ENCODE data around the gene SFTA2.
"Not testable (repeated sequence)": the region's sequence is repeated elsewhere in the genome, so short reads cannot be mapped to it uniquely, and the experiment has no call there.

Gene SFTA2

DNA sequence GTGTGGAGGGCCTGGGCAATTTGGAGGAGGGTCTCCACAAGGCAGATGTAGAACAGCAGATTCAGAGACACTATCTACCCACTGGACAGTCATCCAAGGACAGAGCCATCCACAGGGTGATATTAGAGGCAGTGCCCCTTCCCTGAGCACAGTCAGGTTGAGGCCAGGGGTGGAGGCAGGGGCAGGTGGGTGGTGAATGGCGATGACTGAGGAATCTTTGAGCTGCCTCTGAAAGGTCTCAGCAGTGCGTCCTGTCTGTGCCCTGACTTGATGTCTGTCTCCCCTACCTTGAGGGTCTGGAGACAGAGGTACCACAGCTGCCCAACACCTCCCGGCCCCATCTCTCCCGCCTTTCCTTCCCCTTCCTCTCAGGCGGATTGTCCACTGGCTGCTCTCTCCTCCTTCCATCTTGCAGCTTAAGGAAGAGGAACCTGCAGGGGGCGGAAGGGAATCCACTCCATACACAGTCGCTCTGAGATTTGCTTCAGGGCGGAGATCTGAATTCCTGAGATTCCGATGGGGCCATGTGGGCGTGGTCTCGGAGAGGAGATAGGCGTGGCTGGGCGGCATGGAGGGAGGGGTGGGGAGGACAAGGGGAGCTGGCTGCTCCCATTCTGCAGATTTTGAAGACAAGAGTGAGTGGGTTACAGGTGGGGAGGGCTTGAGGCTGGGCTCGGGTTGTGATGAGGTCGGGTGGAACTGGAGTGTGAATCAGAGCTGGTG, 10.5 kb upstream of the SFTA2 start:
- DNase-seq: no peak

DNA sequence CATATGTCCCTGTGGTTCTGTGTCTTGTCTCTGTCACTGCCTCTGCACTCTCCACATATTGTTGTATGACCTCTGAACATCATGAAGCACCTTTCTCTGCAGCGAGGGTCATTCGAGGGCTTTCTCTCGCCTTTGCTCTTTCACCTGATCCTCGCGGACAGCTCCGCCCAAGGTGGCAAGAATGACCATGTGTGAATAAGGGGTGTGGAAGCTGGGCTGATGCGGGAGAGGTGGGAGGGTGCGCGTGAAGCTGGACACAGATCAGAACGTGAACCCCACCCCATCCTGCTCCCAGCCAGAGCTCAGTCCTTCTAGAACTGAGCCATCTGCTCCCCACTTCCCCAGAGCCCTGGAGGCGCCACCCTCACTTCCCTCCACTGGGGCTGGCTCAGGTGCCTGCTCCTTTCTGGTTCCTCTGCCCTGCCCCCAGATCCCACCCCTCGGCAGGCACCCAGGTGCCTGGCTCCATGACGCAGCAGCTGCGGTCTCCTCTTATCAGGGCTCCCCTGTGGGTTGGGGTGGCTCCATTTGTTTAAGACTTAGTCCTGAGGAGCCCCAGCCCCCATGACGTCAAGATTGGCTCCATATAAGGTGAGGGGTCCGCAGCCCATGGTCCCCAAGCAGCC, 8.5 kb upstream of the SFTA2 start, which contains the start of gene MUCL3:
TSS of gene MUCL3 (plus strand) at position 613 of the 626 bp plus-strand sequence. CDS start 27 bp downstream, outside the sequence.
- no peak for DNase-seq

DNA sequence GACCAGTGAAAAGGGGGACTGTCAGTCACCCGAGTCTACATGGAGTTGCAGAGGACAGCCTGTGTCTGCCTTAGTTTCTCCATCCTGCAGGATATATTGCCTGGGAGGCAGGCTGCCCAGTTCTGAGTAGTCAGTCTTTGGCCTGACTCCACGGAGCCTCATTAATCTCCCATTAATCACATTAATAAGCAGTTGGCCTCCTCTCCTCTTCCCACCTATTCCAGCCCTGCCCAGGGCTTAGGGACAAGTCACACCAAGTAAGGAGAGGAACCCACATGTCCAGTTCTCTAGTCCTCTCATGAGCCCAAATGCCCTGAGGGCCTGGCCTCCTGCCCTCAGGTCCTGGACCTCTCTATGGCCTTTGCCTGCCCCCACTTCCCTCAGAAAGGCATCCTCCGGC, 7.5 kb upstream of the SFTA2 start:
- no peak for DNase-seq

DNA sequence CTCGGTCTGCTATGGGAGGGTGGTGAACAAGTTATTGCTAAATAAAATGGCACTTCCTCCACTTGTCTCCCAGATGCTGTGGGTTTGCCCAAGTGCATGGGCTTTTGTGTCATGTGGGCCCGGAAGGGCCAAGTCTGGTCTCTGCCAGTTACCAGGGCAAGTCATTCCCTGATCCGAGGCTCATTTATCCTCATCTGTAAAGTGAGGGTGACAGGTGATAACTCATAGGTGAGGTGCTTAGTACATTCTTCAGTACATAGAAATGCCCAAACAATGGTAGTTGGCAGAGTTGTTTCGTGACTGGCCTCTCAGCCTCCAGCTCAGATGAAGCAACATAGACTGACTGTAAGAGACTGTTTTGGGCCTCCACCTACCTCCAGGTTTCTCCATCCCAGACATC, 6.8 kb upstream of the SFTA2 start:
- DNase-seq: no peak

DNA sequence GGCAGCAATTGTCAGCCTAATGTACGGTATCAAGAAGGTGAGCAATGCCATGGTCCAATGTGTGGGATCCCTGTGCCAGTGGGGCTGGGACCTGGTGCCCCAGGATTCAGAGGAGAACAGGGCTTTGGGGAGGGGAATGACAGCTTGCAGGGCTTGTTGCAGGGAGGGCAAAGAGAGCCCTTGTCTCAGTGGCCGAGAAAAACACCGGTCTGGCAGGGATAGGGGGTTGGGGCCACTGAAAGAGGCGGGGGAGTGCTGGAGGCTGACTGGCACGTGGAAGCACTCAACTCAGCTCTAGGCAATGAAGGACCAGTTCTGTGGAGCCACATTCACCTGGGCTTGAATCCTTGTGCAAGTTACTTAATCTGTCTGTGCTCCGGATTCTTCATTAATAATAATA, 5.3 kb upstream of the SFTA2 start:
- no peak for DNase-seq

DNA sequence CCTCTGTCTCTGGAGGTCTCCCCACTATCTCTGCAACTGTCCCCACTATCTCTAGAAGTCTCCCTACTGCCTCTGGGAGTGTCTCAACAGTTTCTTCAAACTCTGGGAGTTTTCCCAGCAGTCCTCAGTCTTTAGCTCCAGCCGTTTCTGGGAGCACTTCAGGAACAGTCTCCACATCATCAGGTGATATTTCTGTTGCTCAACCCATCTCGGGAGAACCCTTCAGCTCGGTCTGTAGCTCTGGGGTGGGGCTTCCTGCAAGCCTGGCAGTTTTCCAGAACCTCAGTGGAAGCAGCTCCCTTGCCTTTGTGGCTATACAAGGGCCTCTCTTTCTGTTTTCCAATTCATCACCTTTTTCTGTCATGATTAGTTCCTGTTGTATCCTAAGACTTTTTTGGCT, 3.0 kb upstream of the SFTA2 start:
- no peak for DNase-seq

DNA sequence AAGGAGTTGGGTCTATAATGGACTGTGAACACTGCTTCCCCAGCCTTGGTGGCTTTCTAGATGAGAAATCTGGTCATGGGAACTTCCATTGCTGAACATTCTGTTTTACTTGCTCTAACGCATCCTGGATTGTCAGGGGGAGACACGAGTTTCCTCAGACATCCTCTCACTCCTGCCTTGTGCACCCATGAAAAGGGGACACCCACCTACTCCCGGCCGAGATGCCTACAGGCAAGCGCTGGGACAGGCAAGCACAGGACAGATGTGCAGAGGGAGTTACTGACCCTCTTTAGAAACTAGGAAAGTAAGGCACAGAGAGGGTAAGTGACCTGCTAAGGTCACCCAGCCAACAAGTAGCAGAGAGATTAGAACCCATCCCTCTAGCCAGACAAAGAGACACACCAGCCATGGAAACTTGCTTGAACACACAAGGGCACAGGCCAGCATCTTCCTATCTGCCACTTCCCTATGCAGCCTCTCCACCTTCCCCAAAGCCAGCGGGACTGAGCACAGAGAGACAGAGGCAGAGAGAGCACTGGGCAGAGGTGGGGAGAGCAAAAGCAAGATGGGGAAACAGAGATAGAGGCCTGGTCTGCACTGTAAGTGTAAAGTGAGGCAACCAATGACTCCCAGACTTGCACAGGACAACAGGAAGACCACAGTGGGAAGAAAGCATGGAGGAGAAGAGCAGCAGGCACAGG, 845 bp upstream of the SFTA2 start:
- no peak for DNase-seq

DNA sequence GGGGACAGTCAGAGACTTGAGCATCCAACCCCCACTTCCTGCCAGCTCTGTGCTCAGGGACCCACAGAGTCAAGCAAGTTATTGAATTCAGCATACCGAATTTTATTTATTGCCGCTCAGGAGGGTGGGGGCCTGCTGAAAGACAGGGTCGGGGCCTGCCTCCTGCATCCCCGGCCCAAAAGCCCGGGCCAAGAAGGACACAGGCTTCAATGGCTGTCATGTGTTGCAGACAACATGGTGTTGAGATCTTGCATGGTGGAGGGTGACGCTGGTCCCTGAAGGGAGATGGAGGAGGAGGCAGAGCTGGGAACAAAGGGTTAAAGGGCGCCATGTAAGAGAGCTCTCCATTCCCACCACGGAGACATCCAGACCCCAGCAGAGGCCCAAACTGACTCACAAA, 698 bp downstream of the SFTA2 start:
- DNase-seq: no peak

DNA sequence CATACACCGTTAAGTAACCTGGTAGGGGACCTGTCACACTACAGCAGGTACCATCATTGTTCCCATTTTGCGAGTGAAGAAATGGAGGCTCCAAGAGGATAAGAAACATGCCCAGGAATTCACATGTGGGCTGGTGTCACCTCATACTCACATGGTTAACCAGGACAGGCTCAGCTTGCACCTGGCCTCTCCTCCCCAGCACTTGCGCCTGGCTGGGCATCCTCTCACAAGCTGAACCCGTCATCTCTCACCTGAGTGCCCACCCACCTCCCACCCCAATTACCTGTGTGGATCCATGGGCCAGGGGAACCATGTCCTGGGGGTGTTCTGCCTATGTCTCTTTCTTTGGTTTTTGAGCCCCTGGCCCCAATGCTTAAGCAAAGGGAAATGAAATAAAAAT, 1.5 kb downstream of the SFTA2 start:
- no peak for DNase-seq

DNA sequence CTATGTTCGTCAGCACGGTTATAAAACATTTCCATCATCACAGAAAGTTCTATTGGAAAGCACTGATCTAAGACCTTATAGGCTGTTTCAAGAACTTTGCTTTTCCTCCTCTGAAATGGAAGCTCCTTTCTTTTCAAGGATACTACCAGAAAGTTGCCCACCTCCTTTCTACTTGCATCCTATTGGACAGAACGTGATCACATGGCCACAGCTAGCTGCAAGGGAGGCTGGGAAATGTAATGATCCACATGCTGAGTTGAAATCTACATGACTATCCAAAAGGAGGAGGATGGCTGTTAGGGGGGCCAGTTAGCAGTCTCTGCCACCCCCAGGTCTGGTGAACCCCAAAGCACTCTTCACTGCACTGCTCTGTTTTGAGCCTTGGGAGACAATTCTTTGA, 3.3 kb downstream of the SFTA2 start:
- DNase-seq: no peak

DNA sequence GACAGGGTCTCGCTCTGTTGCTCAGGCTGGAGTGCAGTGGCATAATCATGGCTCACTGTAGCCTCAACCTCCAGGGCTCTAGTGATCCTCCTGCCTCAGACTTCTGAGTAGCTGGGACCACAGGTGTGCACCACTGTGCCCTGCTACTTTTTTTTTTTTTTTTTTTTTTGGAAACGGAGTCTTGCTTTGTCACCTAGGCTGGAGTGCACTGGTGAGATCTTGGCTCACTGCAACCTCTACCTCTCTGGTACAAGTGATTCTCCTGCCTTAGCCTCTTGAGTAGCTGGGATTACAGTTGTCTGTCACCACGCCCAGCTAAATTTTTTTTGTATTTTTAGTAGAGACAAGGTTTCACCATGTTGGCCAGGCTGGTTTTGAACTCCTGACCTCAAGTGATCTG, 4.9 kb downstream of the SFTA2 start:
- not testable (repeated sequence) for DNase-seq

DNA sequence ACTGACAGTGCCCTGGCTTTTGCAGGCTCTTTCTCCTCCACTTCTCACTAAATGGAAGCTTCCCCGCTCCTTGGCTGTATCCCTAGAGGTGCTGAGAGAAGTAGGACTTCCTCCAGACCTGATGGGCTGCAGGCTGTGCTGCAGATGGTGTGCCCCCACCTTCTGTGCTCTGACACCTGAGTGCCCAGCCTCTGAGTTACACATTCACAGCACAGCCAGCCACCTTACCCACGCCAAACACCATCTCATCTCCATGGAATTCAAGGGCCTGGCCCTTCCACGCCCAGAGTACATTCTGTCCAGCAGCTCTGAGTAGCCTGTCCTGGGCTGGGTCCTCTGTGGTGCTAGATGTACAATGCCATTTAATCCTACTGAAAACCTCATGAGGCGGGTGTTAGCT, 5.3 kb downstream of the SFTA2 start:
- DNase-seq: no peak

DNA sequence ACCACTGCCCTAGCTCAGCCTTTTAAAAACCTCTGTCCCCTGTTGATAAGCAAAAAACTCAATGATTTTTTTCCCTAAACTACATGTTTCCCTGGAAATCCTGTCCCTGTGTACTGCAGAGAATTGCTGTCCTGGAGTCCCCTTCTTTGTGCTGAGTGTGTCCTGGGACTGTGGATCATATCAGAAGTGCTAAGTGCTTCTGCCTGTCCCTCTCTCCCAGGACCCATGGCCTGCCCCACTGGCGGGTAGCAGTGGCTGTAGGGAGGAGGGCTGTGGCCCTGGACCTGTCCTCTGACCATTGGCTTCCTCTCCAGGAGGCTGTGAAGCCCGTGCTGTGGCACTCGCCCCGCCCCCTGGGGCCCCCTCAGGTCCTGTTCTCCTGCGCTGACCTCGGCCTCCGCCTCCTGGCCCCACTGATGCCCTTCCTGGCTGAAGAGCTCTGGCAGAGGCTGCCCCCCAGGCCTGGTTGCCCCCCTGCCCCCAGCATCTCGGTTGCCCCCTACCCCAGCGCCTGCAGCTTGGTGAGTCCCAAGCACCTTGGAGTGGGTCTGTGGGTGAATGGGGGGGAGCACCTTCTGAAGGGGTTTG, 7.8 kb downstream of the SFTA2 start:
- DNase-seq: not testable (repeated sequence)

DNA sequence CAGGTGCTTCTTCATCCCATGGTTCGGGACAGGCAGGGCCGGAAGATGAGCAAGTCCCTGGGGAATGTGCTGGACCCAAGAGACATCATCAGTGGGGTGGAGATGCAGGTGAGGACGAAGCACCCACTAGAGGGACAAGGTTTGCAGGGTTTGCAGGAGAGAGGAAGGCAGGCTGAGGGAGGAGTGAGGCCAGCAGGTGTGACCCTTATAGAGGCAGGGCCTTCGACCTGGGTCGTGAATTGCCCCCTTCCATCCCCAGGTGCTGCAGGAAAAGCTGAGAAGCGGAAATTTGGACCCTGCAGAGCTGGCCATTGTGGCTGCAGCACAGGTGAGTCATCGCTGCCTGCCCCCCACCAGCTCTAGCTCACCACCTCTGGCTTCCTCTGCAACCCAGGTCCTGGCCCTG, 9.5 kb downstream of the SFTA2 start:
- DNase-seq: no peak

DNA sequence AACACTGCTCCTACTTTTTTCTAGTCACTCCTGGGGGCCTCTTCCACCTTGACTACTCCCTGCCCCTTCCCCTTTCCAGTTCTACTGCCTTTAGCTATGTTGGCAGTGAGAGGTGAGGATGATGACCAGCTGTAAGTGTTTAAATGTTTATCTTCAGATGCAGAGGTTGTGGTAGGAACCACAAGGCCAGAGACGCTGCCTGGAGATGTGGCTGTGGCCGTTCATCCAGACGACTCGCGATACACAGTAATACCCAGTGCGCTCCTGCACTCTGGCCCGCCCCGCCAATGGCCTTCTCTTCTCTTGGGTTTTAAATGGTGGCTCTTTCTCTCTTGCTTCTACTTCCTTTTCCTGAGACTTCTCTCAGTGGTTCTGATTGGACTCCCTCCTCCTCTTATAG, 13.3 kb downstream of the SFTA2 start:
- DNase-seq: no peak

DNA sequence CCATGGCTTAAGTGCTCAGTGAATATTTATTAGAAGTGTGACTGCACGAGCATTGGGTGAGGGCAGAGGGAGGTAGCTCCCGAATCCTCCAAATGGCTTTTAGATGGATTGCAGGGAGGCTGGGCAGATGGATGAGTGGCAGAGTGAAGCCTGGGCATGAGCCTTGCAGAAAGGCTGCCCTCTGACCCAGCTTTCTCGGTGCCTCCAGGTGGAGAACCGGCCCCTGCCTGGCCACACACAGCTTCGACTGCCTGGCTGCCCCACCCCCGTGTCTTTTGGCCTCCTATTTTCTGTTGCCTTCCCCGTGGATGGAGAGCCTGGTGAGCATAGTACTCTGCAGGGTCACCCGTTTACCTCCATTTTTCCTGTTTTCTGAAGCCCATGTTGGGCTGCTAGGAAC, 14.5 kb downstream of the SFTA2 start:
- DNase-seq: no peak

DNA sequence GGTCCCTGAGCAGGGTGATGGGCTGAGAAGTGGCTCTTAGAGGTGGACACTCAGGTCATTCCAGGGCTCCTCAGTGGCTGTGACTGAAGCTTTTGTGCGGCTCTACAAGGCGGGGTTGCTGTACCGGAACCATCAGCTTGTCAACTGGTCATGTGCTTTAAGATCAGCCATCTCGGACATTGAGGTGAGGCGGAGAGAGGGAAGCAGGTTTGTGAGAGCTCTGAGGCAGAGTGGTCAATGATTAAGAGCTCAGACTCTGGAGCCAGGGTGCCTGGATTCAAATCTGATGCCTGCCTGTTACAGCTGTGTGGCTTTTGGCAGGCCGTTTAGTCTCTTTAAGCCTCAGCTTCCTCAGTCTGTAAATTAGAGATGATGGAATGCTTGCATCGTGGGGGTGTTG, 14.9 kb downstream of the SFTA2 start:
- no peak for DNase-seq

DNA sequence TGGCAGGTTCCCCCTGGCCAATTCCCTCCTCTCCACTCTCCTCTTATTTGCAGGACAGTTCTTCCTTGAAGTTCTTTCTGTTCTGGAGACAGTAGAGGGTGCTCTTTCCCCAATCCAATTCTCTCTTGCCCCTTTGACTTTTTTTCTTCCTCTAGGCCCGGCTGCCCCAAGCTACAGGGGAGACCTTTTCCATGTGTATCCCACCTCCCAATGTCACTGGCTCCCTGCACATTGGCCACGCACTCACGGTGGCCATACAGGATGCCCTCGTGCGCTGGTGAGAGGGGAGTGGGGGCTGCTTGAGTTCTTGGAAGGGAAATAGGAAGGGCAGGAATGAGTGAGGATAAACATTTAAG, 16.4 kb downstream of the SFTA2 start:
- DNase-seq: no peak

DNA sequence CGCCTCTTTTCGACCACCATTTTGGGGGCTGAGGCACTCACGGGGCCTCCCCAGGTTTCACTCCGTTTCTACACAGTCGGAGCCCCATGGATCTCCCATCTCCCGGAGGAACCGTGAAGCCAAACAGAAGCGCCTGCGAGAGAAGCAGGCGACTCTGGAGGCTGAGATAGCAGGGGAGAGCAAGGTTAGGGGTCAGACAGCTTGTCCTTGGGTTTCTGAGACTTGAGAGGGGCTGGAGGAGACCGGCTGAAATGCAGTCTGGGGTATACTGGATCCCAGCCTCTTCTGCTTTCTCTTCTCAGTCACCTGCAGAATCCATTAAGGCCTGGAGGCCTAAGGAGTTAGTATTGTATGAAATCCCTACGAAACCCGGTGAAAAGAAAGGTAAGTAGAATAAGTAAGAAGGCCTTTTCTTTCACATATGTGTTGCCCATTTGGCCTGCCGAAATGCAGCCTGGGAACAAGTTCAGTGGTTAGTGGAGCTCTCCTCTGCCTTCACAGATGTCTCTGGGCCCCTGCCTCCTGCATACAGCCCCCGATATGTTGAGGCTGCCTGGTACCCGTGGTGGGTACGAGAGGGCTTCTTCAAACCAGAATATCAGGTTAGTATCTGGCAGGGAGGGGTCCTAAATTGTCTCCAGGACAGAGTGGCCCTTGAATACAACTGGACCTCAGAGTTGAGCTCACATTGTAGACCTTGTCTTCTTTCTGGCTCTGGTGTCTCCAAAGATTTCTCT, 16.9 kb downstream of the SFTA2 start:
- no peak for DNase-seq

DNA sequence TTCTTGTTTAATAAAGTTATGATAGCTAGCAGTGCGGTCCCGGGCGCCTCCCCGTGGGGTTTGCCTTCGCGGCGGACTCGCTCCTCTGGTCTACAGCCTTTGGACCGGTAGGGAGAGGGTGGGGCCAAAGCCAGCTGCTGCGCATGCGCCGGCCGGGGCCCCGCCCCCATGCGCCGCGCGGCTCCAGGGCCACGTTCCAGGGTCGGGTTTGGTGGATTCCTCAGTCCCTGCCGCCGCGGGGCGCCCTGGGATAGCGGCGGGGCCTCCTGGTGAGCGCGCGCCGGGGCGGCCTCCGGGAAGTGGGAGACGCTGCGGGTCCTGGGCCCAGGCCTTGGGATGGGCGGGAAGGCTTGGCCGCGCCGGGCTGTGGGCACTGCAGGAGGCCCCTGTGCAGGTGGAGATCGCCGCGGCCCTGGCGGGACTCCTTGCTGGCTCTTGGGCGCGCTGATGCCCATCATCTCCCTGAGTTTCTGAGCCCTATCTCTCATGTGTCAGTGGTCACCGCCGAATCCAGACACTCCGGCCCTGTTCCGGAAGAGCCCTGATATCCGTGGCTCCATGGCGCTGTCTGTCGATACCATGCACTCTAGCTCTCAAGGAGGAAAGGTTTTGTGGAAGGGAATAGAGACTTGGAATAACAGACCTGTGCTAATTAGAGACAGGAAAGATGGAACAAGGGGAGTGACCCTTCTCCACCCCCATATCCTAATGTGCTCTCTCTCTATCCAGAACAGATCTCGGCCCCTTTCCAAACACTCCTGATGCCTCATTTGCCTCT, 17.7 kb downstream of the SFTA2 start, which contains the start of gene VARS2:
TSS of gene VARS2 (plus strand) at position 163 of the 778 bp plus-strand sequence. CDS start at position 762, 599 bp downstream.
- DNase-seq: peak; percentile 55

DNA sequence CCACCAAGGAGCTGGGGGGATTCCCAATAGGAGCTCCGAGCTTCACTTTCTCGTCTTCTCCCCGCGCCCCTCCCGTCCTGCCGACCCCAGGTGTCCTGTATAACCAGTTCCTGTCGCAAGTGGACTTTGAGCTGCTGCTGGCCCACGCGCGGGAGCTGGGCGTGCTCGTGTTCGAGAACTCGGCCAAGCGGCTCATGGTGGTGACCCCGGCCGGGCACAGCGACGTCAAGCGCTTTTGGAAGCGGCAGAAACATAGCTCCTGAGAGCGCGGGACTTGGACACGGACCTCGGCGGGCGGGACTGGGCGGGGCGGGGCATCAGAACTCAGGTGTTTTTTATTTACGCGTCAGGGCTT, 18.3 kb downstream of the SFTA2 start:
- DNase-seq: no peak
